Fibroblast of lung (primary cell): ENCODE results near the gene BOLA2B.

Source experiments
- CTCF ChIP-seq, 2 donors: IDR thresholded peaks in 1 of 2; conservative IDR thresholded peaks in 1 of 2; 1 replicate in 1 of 2; 2 replicates in 1 of 2; pipeline ENCODE4 v1.5.1; 2011 to 2012; ENCODE audit warnings: low read length in 2 of 2, control low read depth in 1 of 2, inconsistent platforms in 1 of 2, low read depth in 1 of 2, mild to moderate bottlenecking in 1 of 2
- EZH2 ChIP-seq: IDR thresholded peaks from 2 replicates; pipeline ENCODE4 v1.5.1; 2012; ENCODE audit warnings: low read length, control low read depth, mild to moderate bottlenecking; ENCODE audit errors: missing control alignments

GRCh38 chr16:30143347-30143702 lies 50.1 kb downstream of the BOLA2B start:
- no peak for TF ChIP-seq CTCF (conservative IDR thresholded peaks at IDR 0.05 in 1 of 2, IDR thresholded peaks at IDR 0.05 in 1 of 2; ENCODE audit: low read depth in 1 of 2, low read length in 2 of 2)
- TF ChIP-seq EZH2, result no peak
